HCT116 (cell line): ENCODE results near the gene NR4A1. TPM values are rescaled to one million over a fixed set of nuclear protein-coding genes. Genes with fewer than 3 reads are reported as not detected.

Experiments used
- ATAC-seq: fragments of 200-7000 bp; cut with Tn5 transposase; 2 replicates; pipeline ENCODE4 v1.9.1; 2020; ENCODE audit warnings: mild to moderate bottlenecking, moderate library complexity
- BruUV-seq: library from RNA; stranded (reverse); fragments of 400-500 nt; replicated peaks from 2 replicates; lab custom pipeline; 2021; lab: Mats Ljungman, UMichigan
- CTCF ChIA-PET: fragments of 300-600 bp; sonication (Branson Sonifier 250); formaldehyde crosslinking; loops from one replicate; lab custom pipeline; 2021; ENCODE audit warnings: antibody characterized with exemption; lab: Charles Lee
- POLR2A ChIA-PET: fragments of 300-600, 350-600 bp; sonication (Branson Sonifier 250); formaldehyde crosslinking; loops from one replicate; lab custom pipeline; 2021; ENCODE audit warnings: antibody characterized with exemption; lab: Charles Lee
- RAD21 ChIA-PET, 2 experiments: fragments of 300-600 bp; sonication (Branson Sonifier 250); formaldehyde crosslinking; loops; one replicate each; lab custom pipeline; 2023; ENCODE audit warnings: low total read pairs in 2 of 2; ENCODE audit not compliant: uncharacterized antibody in 2 of 2, unreplicated experiment in 2 of 2, low non-redundant PET in 1 of 2; lab: Charles Lee
- DNase-seq: peaks from one replicate; pipeline ENCODE4 v3.0.0-alpha.2; 2010; ENCODE audit warnings: low read depth, low spot score
- H2AFZ ChIP-seq: fragments of 200-600 bp; shearing (Covaris generic), sonication (generic); 2 replicates; pipeline ENCODE4 v1.6.1; 2017; ENCODE audit warnings: low read depth, mixed run types, mixed read lengths, antibody characterized with exemption, low read length; ENCODE audit not compliant: poor library complexity, severe bottlenecking
- H3K27ac ChIP-seq: 2 replicates; pipeline ENCODE4 v1.5.1; 2012; ENCODE audit warnings: low read depth, low read length
- H3K27me3 ChIP-seq: fragments of 200-600 bp; sonication (generic); 2 replicates; pipeline ENCODE4 v1.6.1; 2016; ENCODE audit warnings: mixed run types, low read length, mixed read lengths; ENCODE audit not compliant: insufficient read depth
- H3K36me3 ChIP-seq, 2 experiments: fragments of 200-500 bp in 1 of 2; fragments of 200-600 bp in 1 of 2; sonication (Bioruptor generic) in 1 of 2; sonication (generic) in 1 of 2; 2 replicates each; pipeline versions ENCODE4 v1.5.1 to v1.6.1; 2014 to 2016; ENCODE audit warnings: low read length in 2 of 2, inconsistent platforms in 1 of 2, mixed read lengths in 1 of 2, mixed run types in 1 of 2; ENCODE audit not compliant: insufficient read depth in 2 of 2, control insufficient read depth in 1 of 2
- H3K4me1 ChIP-seq, 2 experiments: fragments of 200-600 bp in 1 of 2; sonication (generic) in 1 of 2; 2 replicates each; pipeline versions ENCODE4 v1.5.1 to v1.6.1; 2012 to 2017; ENCODE audit warnings: low read length in 2 of 2, inconsistent platforms in 1 of 2, mild to moderate bottlenecking in 1 of 2, mixed read lengths in 1 of 2, mixed run types in 1 of 2, moderate library complexity in 1 of 2; ENCODE audit not compliant: insufficient read depth in 2 of 2, control insufficient read depth in 1 of 2
- H3K4me2 ChIP-seq: fragments of 200-600 bp; sonication (generic); 2 replicates; pipeline ENCODE4 v1.6.1; 2017; ENCODE audit warnings: mixed run types, low read length, mixed read lengths
- H3K4me3 ChIP-seq, 2 experiments: fragments of 200-600 bp in 1 of 2; sonication (generic) in 1 of 2; replicated peaks in 1 of 2; 2 replicates each; pipeline ENCODE4 v1.5.1; 2011 to 2016; ENCODE audit warnings: low read length in 2 of 2, control low read depth in 1 of 2, low read depth in 1 of 2, mild to moderate bottlenecking in 1 of 2, mixed read lengths in 1 of 2, mixed run types in 1 of 2
- H3K79me2 ChIP-seq: fragments of 200-600 bp; sonication (generic); 2 replicates; pipeline ENCODE4 v1.6.1; 2017; ENCODE audit warnings: mild to moderate bottlenecking, mixed run types, low read length, moderate library complexity, mixed read lengths; ENCODE audit not compliant: insufficient read depth
- H3K9ac ChIP-seq: fragments of 200-600 bp; sonication (generic); 2 replicates; pipeline ENCODE4 v1.6.1; 2016; ENCODE audit warnings: low read length, mixed read lengths
- H3K9me2 ChIP-seq: fragments of 200-600 bp; sonication (generic), shearing (Covaris generic); 2 replicates; pipeline ENCODE4 v1.6.1; 2017; ENCODE audit warnings: mixed run types, mild to moderate bottlenecking, moderate library complexity; ENCODE audit not compliant: insufficient read depth
- H3K9me3 ChIP-seq, 2 experiments: fragments of 200-500 bp in 1 of 2; fragments of 200-600 bp in 1 of 2; sonication (Bioruptor generic) in 1 of 2; sonication (generic) in 1 of 2; 2 replicates each; pipeline ENCODE4 v1.6.1; 2014 to 2017; ENCODE audit warnings: low read length in 2 of 2, mixed read lengths in 2 of 2, inconsistent platforms in 1 of 2, low read depth in 1 of 2, mild to moderate bottlenecking in 1 of 2, mixed run types in 1 of 2, moderate library complexity in 1 of 2; ENCODE audit not compliant: control insufficient read depth in 1 of 2, insufficient read depth in 1 of 2
- H4K20me1 ChIP-seq: fragments of 200-600 bp; sonication (generic), shearing (Covaris generic); 2 replicates; pipeline ENCODE4 v1.6.1; 2017; ENCODE audit warnings: mixed run types, mild to moderate bottlenecking, moderate library complexity; ENCODE audit not compliant: insufficient read depth
- CEBPB ChIP-seq: IDR thresholded peaks from 2 replicates; pipeline ENCODE4 v1.6.1; 2012; ENCODE audit warnings: low read depth
- EGR1 ChIP-seq: IDR thresholded peaks from 2 replicates; pipeline ENCODE4 v1.6.1; 2012; ENCODE audit warnings: low read depth
- ELF1 ChIP-seq: IDR thresholded peaks from 2 replicates; pipeline ENCODE4 v1.6.1; 2012; ENCODE audit warnings: low read depth, borderline replicate concordance
- FOSL1 ChIP-seq: IDR thresholded peaks from 2 replicates; pipeline ENCODE4 v1.6.1; 2012; ENCODE audit warnings: low read depth
- SP1 ChIP-seq: IDR thresholded peaks from 2 replicates; pipeline ENCODE4 v1.6.1; 2012; ENCODE audit warnings: low read depth
- SRF ChIP-seq: IDR thresholded peaks from 2 replicates; pipeline ENCODE4 v1.6.1; 2012; ENCODE audit warnings: low read depth
- YY1 ChIP-seq: IDR thresholded peaks from 2 replicates; pipeline ENCODE4 v1.6.1; 2011; ENCODE audit warnings: low read length, low read depth, moderate library complexity, mild to moderate bottlenecking; ENCODE audit not compliant: insufficient replicate concordance; ENCODE audit errors: extremely low read depth
- ZBTB33 ChIP-seq: IDR thresholded peaks from 2 replicates; pipeline ENCODE4 v1.6.1; 2011; ENCODE audit warnings: mild to moderate bottlenecking, low read length, moderate library complexity; ENCODE audit not compliant: insufficient replicate concordance; ENCODE audit errors: extremely low read depth
- ZFX ChIP-seq: fragments of 450-650 bp; IDR thresholded peaks from 2 replicates; pipeline ENCODE4 v1.6.1; 2017
- intact Hi-C: fragments of 100-400 bp; cut with micrococcal nuclease; formaldehyde crosslinking; loops from 2 replicates; pipeline ENCODE4 v1.10.0; 2022
- total RNA-seq: library from RNA; stranded (reverse); gene quantifications from one replicate; pipeline ENCODE4 v1.2.1, GENCODE V29; 2021; ENCODE audit not compliant: unreplicated experiment

NR4A1 gene
- total RNA-seq, 1 experiment from 2014 or later = 35.3 TPM

DNA sequence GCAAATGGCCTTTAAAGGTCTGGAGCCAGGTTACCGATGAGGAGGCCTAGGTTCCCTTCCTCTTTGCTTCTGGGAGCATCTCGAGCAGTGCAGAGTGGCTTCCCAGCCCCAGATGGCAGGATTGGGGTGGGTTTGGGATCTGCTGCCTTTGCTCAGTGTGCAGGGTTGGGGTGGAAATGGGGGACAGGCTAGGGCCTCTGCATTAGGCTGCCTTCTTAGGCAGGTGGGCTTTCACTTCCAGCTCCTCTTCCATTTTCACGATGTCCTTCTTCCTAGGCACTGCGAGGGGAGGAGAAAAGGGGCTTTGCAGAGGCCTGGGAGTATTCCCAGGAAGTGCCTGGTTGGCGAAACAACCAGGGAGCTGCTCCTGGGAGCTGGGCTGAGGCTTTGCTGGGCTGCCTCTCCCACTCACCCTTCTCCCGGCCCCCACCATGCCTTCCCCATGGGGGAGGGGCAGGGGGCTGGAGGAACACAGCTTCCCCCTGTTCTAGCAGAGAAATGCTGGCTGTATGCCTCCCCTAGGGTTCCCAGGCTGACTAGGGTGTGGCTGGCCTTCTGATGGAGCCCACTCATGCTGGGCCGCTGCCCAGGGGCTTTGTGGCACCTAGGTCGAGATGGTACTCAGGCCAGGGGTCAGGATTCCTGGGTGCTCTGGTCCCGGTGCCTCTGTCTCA, 2.4 kb downstream of the NR4A1 start:
- RAD21 ChIA-PET = no interaction called here
- CTCF ChIA-PET = no interaction called here
- Histone ChIP-seq H3K4me1 (peaks cover 22 to 42% of the 10 kb centered on the region in 2 experiments), H3K4me2 (no peak overlapping the region), H3K9me2 (no peaks in the 10 kb centered on the region), H3K27me3 (no peaks in the 10 kb centered on the region), H3K79me2 (peaks cover 31% of the 10 kb centered on the region; the same call in 1 of the 2 replicates), H3K9me3 (no peaks in the 10 kb centered on the region), H2AFZ (no peak overlapping the region), H3K9ac (no peak overlapping the region), H3K36me3 (peaks cover 3 to 8% of the 10 kb centered on the region in 2 experiments; a peak in 2 of 4 replicates), H3K4me3 (no peak overlapping the region), H4K20me1 (no peaks in the 10 kb centered on the region), H3K27ac (no peak overlapping the region)
- no peak for DNase-seq
- POLR2A ChIA-PET = no interaction called here
- TF ChIP-seq EGR1 (no peak), SRF (no peak), YY1 (no peak), ZBTB33 (no peak), CEBPB (no peak), ZFX (no peak), SP1 (no peak), FOSL1 (no peak), ELF1 (no peak)
- no peak for ATAC-seq
- intact Hi-C loops = no loop called here
- no TSS peak for BruUV-seq
